Lower lobe of right lung (tissue), 2 donors: ENCODE measurements around the gene CD74. TPM values are rescaled to one million over a fixed set of nuclear protein-coding genes. Genes with fewer than 3 reads are reported as not detected.

Experiments
- ATAC-seq, 2 donors: fragments of 200-7000 bp; cut with Tn5 transposase; one replicate each; pipeline ENCODE4 v1.9.1; 2020 to 2022; ENCODE audit warnings: mild to moderate bottlenecking in 2 of 2, moderate library complexity in 2 of 2
- DNase-seq: peaks from one replicate; pipeline ENCODE4 v3.0.0-alpha.2; 2020
- H3K27ac ChIP-seq: fragments of 200-600 bp; one replicate; pipeline ENCODE4 v1.8.0; 2022
- H3K27me3 ChIP-seq: fragments of 200-600 bp; one replicate; pipeline ENCODE4 v1.8.0; 2022; ENCODE audit warnings: low read depth
- H3K36me3 ChIP-seq: fragments of 200-600 bp; one replicate; pipeline ENCODE4 v1.8.0; 2022; ENCODE audit warnings: mild to moderate bottlenecking
- H3K4me1 ChIP-seq: fragments of 200-600 bp; one replicate; pipeline ENCODE4 v1.8.0; 2022
- H3K4me3 ChIP-seq: fragments of 200-600 bp; one replicate; pipeline ENCODE4 v1.8.0; 2022; ENCODE audit warnings: mild to moderate bottlenecking
- H3K9me3 ChIP-seq: fragments of 200-600 bp; one replicate; pipeline ENCODE4 v1.8.0; 2022
- CTCF ChIP-seq: fragments of 200-600 bp; IDR thresholded peaks from one replicate; pipeline ENCODE4 v1.8.0; 2022; ENCODE audit warnings: antibody characterized with exemption, mild to moderate bottlenecking
- intact Hi-C: fragments of 100-400 bp; cut with DNase I; formaldehyde crosslinking; loops from one replicate; pipeline ENCODE4 v1.11.0; 2022
- total RNA-seq: library from RNA; stranded (reverse); fragmentation: NEBNext Ultra II Directional; extraction: Animal tissue kit (Norgen Biotek cat#: 25700); gene quantifications from one replicate; pipeline ENCODE4 v1.2.1, GENCODE V29; 2021
- donor health status: DM: no; HTN: yes; CAD: no; lungs with severe emphysema.

Gene CD74
- total RNA-seq, 1 donor from 2014 or later: 4,221 TPM

GRCh38 chr5:150355791-150356190, 56.9 kb downstream of the CD74 start:
- no peaks in the 10 kb centered on the region for H3K9me3 ChIP-seq
- no peak for TF ChIP-seq CTCF
- intact Hi-C loops: no loop called here
- no peak overlapping the region for H3K27ac ChIP-seq
- ATAC-seq: no peak
- no peaks in the 10 kb centered on the region for H3K27me3 ChIP-seq
- H3K36me3 ChIP-seq: peaks cover 1% of the 10 kb centered on the region
- DNase-seq: no peak
- peaks cover 29% of the 10 kb centered on the region for H3K4me1 ChIP-seq
- H3K4me3 ChIP-seq: no peak overlapping the region

DNA sequence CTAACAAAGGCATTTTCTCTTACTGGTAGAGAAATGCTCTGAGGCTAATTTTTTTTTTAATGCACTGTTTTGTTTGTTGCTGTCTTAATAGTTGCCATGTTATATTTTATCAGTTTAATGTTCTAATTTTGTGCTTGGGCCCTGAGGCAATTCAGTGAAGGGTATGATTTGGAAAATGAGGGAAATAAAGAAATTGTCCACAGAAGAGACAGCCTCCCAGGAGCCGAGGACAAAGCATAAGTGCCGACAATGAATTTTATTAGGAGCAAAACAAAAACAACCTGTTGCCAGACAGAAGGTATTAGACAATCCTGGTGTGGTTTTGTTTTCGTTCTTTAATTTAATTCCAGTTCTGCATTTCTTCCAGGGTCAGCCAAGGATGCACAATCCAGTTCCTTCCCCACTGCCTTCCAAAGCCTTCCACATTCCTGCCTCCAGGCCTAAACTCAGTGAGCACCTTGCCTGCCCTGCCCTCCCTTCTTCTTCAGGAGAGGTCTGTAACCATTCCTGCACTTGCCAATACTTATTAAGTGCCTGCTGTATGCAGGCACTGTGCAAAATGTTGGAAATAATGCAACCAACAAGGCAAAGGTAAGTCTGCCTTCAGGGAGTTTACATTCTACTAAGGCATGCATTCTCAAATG, 59.6 kb downstream of the CD74 start:
- ATAC-seq: no peak
- Histone ChIP-seq H3K27me3 (no peaks in the 10 kb centered on the region), H3K27ac (no peak overlapping the region), H3K4me3 (no peak overlapping the region), H3K4me1 (peaks cover 20% of the 10 kb centered on the region), H3K36me3 (no peaks in the 10 kb centered on the region), H3K9me3 (no peaks in the 10 kb centered on the region)
- TF ChIP-seq CTCF: no peak
- no peak for DNase-seq
- intact Hi-C loops: no loop called here

GRCh38 chr5:150352244-150353031, 60.3 kb downstream of the CD74 start:
- no peaks in the 10 kb centered on the region for H3K36me3 ChIP-seq
- H3K27me3 ChIP-seq: no peaks in the 10 kb centered on the region
- H3K9me3 ChIP-seq: no peaks in the 10 kb centered on the region
- H3K4me3 ChIP-seq: no peak overlapping the region
- no peak for ATAC-seq
- peaks cover 18% of the 10 kb centered on the region for H3K4me1 ChIP-seq
- no peak for TF ChIP-seq CTCF
- no peak overlapping the region for H3K27ac ChIP-seq
- intact Hi-C loops: no loop called here
- no peak for DNase-seq

Other genes with a start within 250 kb of the CD74 start
- gene CDX1, start 246.1 kb downstream of the CD74 start, total RNA-seq: not detected
- gene SLC6A7, start 222.8 kb downstream of the CD74 start, total RNA-seq: not detected
- gene CAMK2A, start 123.1 kb downstream of the CD74 start, total RNA-seq: 1.3 TPM
- gene ARSI, start 110.0 kb downstream of the CD74 start, total RNA-seq: 3.5 TPM
- 27.1 TPM for gene TCOF1, start 55.2 kb downstream of the CD74 start, total RNA-seq
- 1,651 TPM for gene RPS14, start 36.8 kb upstream of the CD74 start, total RNA-seq
- gene NDST1, start 95.2 kb upstream of the CD74 start, total RNA-seq: 117 TPM
- gene SYNPO, start 227.8 kb upstream of the CD74 start, total RNA-seq: 90.6 TPM
- 0.92 TPM for gene MYOZ3, start 248.3 kb upstream of the CD74 start, total RNA-seq